ENCODE data around the gene ZMYND10. TPM values are rescaled to one million over a fixed set of nuclear protein-coding genes. Genes with fewer than 3 reads are reported as not detected.

The ZMYND10 gene
- total RNA-seq, 1 experiment from 2014 or later = 0.74 TPM

- TF ChIP-seq AR (CRISPR knock-in tag; IDR thresholded peaks at IDR 0.05) (no peak), E2F1 (CRISPR knock-in tag; IDR thresholded peaks at IDR 0.05) (no peak), ZBTB21 (CRISPR knock-in tag; IDR thresholded peaks at IDR 0.05; ENCODE audit: borderline replicate concordance) (no peak), ARID4B (CRISPR knock-in tag; IDR thresholded peaks at IDR 0.05; ENCODE audit: borderline replicate concordance) (no peak; the same call in 1 of the 2 replicates), ZNF317 (CRISPR knock-in tag; IDR thresholded peaks at IDR 0.05; ENCODE audit: borderline replicate concordance, low read depth) (no peak), GTF2I (CRISPR knock-in tag; conservative IDR thresholded peaks at IDR 0.05) (no peak), SOX15 (CRISPR knock-in tag; IDR thresholded peaks at IDR 0.05) (no peak)
- TF ChIP-seq, protein P1, sequence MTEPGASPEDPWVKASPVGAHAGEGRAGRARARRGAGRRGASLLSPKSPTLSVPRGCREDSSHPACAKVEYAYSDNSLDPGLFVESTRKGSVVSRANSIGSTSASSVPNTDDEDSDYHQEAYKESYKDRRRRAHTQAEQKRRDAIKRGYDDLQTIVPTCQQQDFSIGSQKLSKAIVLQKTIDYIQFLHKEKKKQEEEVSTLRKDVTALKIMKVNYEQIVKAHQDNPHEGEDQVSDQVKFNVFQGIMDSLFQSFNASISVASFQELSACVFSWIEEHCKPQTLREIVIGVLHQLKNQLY (CRISPR knock-in tag; IDR thresholded peaks at IDR 0.05) = no peak
- TF ChIP-seq, protein P2, sequence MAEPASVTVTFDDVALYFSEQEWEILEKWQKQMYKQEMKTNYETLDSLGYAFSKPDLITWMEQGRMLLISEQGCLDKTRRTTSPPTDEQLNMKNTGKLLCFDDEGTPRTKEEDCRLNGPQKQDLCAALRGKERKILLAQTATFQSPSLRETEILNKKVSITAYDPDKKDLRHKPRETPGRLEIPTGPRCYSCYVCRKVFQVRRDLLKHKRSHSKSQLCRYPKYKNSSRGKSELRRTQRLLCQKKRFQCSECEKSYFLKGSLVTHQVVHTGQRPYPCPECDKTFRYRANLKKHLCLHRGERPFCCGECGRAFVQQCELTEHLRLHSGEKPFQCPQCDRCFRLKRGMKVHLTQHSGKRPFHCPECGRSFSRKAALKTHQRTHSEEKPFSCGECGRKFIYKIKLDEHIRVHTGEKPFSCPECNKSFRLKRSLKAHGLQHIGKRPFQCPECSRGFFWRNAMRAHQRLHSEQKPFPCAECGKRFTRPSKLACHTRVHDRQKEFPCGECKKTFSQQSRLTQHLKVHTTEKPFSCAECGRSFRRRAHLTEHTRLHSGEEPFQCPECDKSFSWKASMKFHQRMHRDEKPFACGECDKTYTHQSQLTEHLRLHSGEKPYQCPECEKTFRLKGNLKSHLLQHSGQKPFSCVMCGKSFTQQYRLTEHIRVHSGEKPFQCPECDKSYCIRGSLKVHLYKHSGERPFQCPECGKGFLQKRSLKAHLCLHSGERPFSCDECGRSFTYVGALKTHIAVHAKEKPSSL (CRISPR knock-in tag; conservative IDR thresholded peaks at IDR 0.05) = no peak
- TF ChIP-seq, protein P3, sequence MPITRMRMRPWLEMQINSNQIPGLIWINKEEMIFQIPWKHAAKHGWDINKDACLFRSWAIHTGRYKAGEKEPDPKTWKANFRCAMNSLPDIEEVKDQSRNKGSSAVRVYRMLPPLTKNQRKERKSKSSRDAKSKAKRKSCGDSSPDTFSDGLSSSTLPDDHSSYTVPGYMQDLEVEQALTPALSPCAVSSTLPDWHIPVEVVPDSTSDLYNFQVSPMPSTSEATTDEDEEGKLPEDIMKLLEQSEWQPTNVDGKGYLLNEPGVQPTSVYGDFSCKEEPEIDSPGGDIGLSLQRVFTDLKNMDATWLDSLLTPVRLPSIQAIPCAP (CRISPR knock-in tag; IDR thresholded peaks at IDR 0.05) = 0 out of 2 replicates have a peak, but pooled peaks have one; percentile 40
- TF ChIP-seq, protein P4, sequence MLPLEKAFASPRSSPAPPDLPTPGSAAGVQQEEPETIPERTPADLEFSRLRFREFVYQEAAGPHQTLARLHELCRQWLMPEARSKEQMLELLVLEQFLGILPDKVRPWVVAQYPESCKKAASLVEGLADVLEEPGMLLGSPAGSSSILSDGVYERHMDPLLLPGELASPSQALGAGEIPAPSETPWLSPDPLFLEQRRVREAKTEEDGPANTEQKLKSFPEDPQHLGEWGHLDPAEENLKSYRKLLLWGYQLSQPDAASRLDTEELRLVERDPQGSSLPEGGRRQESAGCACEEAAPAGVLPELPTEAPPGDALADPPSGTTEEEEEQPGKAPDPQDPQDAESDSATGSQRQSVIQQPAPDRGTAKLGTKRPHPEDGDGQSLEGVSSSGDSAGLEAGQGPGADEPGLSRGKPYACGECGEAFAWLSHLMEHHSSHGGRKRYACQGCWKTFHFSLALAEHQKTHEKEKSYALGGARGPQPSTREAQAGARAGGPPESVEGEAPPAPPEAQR (CRISPR knock-in tag; IDR thresholded peaks at IDR 0.05) = no peak
Measured at GRCh38 chr3:50345586-50346234, at the start of gene ZMYND10 (continued).

Measured in WTC11 (cell line).